Measurements from ENCODE around the gene KLHL18. TPM values are rescaled to one million over a fixed set of nuclear protein-coding genes. Genes with fewer than 3 reads are reported as not detected.

KLHL18 gene
- total RNA-seq, 1 experiment from 2014 or later = 28.6 TPM

- intact Hi-C loops (cut with micrococcal nuclease) = loop anchor here (5.0 kb wide), 1 partner anchor 122 kb away; no protein-coding TSS in a partner anchor
- CTCF ChIA-PET = no interaction called here
Observed at GRCh38 chr3:47374587-47374986, 91.8 kb downstream of the KLHL18 start.

GRCh38 chr3:47376393-47376792, 93.6 kb downstream of the KLHL18 start:
- TF ChIP-seq EZH2 (IDR thresholded peaks at IDR 0.05; ENCODE audit: low read length, unreplicated experiment) = no peak
- TF ChIP-seq EZH2phosphoT487 (IDR thresholded peaks at IDR 0.05; ENCODE audit: borderline replicate concordance, low read length) = no peak
- no peak for TF ChIP-seq CTCF (conservative IDR thresholded peaks at IDR 0.05; ENCODE audit: low read depth, low read length)
- H3K9me3 ChIP-seq (ENCODE audit: low read length) = no peaks in the 10 kb centered on the region
- intact Hi-C loops (cut with micrococcal nuclease) = no loop called here
- no peak overlapping the region for H2AFZ ChIP-seq (ENCODE audit: low read length)
- ChIA-PET CTCF (no interaction called here), POLR2A (ENCODE audit: unreplicated experiment) (no interaction called here)
- H3K4me1 ChIP-seq (ENCODE audit: insufficient read depth, low read length) = peaks cover 11% of the 10 kb centered on the region
- H3K9ac ChIP-seq (ENCODE audit: low read length) = no peak overlapping the region
- H3K27me3 ChIP-seq (ENCODE audit: low read length) = no peaks in the 10 kb centered on the region
- BruUV-seq (replicated peaks) = no TSS peak
- H3K27ac ChIP-seq (ENCODE audit: low read length) = no peak overlapping the region
- no peak overlapping the region for H3K4me3 ChIP-seq (ENCODE audit: low read length)
- H3K79me2 ChIP-seq (ENCODE audit: low read length) = peaks cover 22% of the 10 kb centered on the region
- H3K4me2 ChIP-seq (ENCODE audit: low read length) = no peak overlapping the region
- no peaks in the 10 kb centered on the region for H3K36me3 ChIP-seq (ENCODE audit: low read depth, low read length)
- H3F3A ChIP-seq (ENCODE audit: low read length, unreplicated experiment) = no peaks in the 10 kb centered on the region
- no peak for DNase-seq
- no peaks in the 10 kb centered on the region for H3K9me2 ChIP-seq (replicated peaks; ENCODE audit: low read length)
- H4K20me1 ChIP-seq (ENCODE audit: low read length) = no peaks in the 10 kb centered on the region
- ATAC-seq = no peak

More at GRCh38 chr3:47374587-47374986, 91.8 kb downstream of the KLHL18 start:
- Histone ChIP-seq H3K9me3 (ENCODE audit: low read length) (no peaks in the 10 kb centered on the region), H3K79me2 (ENCODE audit: low read length) (peaks cover 8% of the 10 kb centered on the region), H3F3A (ENCODE audit: low read length, unreplicated experiment) (no peaks in the 10 kb centered on the region), H3K27ac (ENCODE audit: low read length) (no peak overlapping the region), H3K27me3 (ENCODE audit: low read length) (no peaks in the 10 kb centered on the region), H3K9me2 (replicated peaks; ENCODE audit: low read length) (no peaks in the 10 kb centered on the region), H3K4me3 (ENCODE audit: low read length) (no peak overlapping the region), H4K20me1 (ENCODE audit: low read length) (no peaks in the 10 kb centered on the region), H2AFZ (ENCODE audit: low read length) (no peak overlapping the region), H3K9ac (ENCODE audit: low read length) (no peak overlapping the region), H3K4me1 (ENCODE audit: insufficient read depth, low read length) (peaks cover 5% of the 10 kb centered on the region), H3K4me2 (ENCODE audit: low read length) (no peak overlapping the region), H3K36me3 (ENCODE audit: low read depth, low read length) (no peaks in the 10 kb centered on the region)
- no TSS peak for BruUV-seq (replicated peaks)
- TF ChIP-seq CTCF (conservative IDR thresholded peaks at IDR 0.05; ENCODE audit: low read depth, low read length) = no peak
- no peak for TF ChIP-seq EZH2phosphoT487 (IDR thresholded peaks at IDR 0.05; ENCODE audit: borderline replicate concordance, low read length)
- no peak for TF ChIP-seq EZH2 (IDR thresholded peaks at IDR 0.05; ENCODE audit: low read length, unreplicated experiment)
- DNase-seq = no peak
- POLR2A ChIA-PET (ENCODE audit: unreplicated experiment) = no interaction called here
- no peak for ATAC-seq

GRCh38 chr3:47377186-47377585, 94.4 kb downstream of the KLHL18 start:
- DNase-seq = no peak
- BruUV-seq (replicated peaks) = no TSS peak
- ATAC-seq = no peak
- H3K79me2 ChIP-seq (ENCODE audit: low read length) = peaks cover 30% of the 10 kb centered on the region
- no peaks in the 10 kb centered on the region for H3K9me2 ChIP-seq (replicated peaks; ENCODE audit: low read length)
- H3K9me3 ChIP-seq (ENCODE audit: low read length) = no peaks in the 10 kb centered on the region
- no peak overlapping the region for H3K4me2 ChIP-seq (ENCODE audit: low read length)
- ChIA-PET POLR2A (ENCODE audit: unreplicated experiment) (no interaction called here), CTCF (no interaction called here)
- H4K20me1 ChIP-seq (ENCODE audit: low read length) = peaks cover 7% of the 10 kb centered on the region; the same call in 1 of the 2 replicates
- H2AFZ ChIP-seq (ENCODE audit: low read length) = no peak overlapping the region
- H3K9ac ChIP-seq (ENCODE audit: low read length) = no peak overlapping the region
- intact Hi-C loops (cut with micrococcal nuclease) = no loop called here
- no peak overlapping the region for H3K27ac ChIP-seq (ENCODE audit: low read length)
- H3K4me1 ChIP-seq (ENCODE audit: insufficient read depth, low read length) = peaks cover 17% of the 10 kb centered on the region
- H3K4me3 ChIP-seq (ENCODE audit: low read length) = no peak overlapping the region
- TF ChIP-seq EZH2 (IDR thresholded peaks at IDR 0.05; ENCODE audit: low read length, unreplicated experiment) (no peak), EZH2phosphoT487 (IDR thresholded peaks at IDR 0.05; ENCODE audit: borderline replicate concordance, low read length) (no peak), CTCF (conservative IDR thresholded peaks at IDR 0.05; ENCODE audit: low read depth, low read length) (no peak)
- no peaks in the 10 kb centered on the region for H3K36me3 ChIP-seq (ENCODE audit: low read depth, low read length)
- no peaks in the 10 kb centered on the region for H3F3A ChIP-seq (ENCODE audit: low read length, unreplicated experiment)
- no peaks in the 10 kb centered on the region for H3K27me3 ChIP-seq (ENCODE audit: low read length)

Data from PC-3 (cell line).